ENCODE results near the gene AASS.

- no peak for TF ChIP-seq CTCF (IDR thresholded peaks at IDR 0.05)
- TF ChIP-seq POLR2A (IDR thresholded peaks at IDR 0.05): no peak
Measured at GRCh38 chr7:122166740-122167139, 22.7 kb upstream of the AASS start.
